Loucy (cell line): ENCODE results near the gene VWA7.

Experiments used
- H2AFZ ChIP-seq: fragments of 200-600 bp; sonication (generic); 2 replicates; pipeline ENCODE4 v1.6.0; 2016; ENCODE audit warnings: antibody characterized with exemption, mild to moderate bottlenecking, low read length, moderate library complexity
- H3F3A ChIP-seq: fragments of 200-600 bp; 2 replicates; pipeline ENCODE4 v1.6.0; 2016; ENCODE audit warnings: antibody characterized with exemption, low read depth, mild to moderate bottlenecking
- H3K27me3 ChIP-seq: fragments of 200-600 bp; sonication (generic); 2 replicates; pipeline ENCODE4 v1.6.1; 2014; ENCODE audit warnings: low read length, mild to moderate bottlenecking; ENCODE audit not compliant: insufficient read depth, poor library complexity, severe bottlenecking
- H3K36me3 ChIP-seq: fragments of 200-600 bp; sonication (generic); 2 replicates; pipeline ENCODE4 v1.6.1; 2016; ENCODE audit warnings: low read length; ENCODE audit not compliant: insufficient read depth
- H3K4me1 ChIP-seq: fragments of 200-600 bp; sonication (generic); 2 replicates; pipeline ENCODE4 v1.5.1; 2014; ENCODE audit warnings: low read length, mild to moderate bottlenecking; ENCODE audit not compliant: insufficient read depth, poor library complexity, severe bottlenecking
- H3K4me2 ChIP-seq: fragments of 200-600 bp; sonication (generic); 2 replicates; pipeline ENCODE4 v1.6.0; 2014; ENCODE audit warnings: antibody characterized with exemption, low read length, low read depth, mild to moderate bottlenecking; ENCODE audit not compliant: poor library complexity, severe bottlenecking
- H3K4me3 ChIP-seq: fragments of 200-600 bp; sonication (generic); 2 replicates; pipeline ENCODE4 v1.5.1; 2014; ENCODE audit warnings: low read length, mild to moderate bottlenecking, mixed read lengths; ENCODE audit not compliant: poor library complexity, severe bottlenecking
- H3K79me2 ChIP-seq: fragments of 200-600 bp; sonication (generic); 2 replicates; pipeline ENCODE4 v1.6.1; 2014; ENCODE audit warnings: low read length; ENCODE audit not compliant: insufficient read depth
- H3K9ac ChIP-seq: fragments of 200-600 bp; sonication (generic); 2 replicates; pipeline ENCODE4 v1.6.0; 2014; ENCODE audit warnings: mild to moderate bottlenecking, low read depth, low read length, moderate library complexity; ENCODE audit not compliant: poor library complexity, severe bottlenecking
- H3K9me2 ChIP-seq: fragments of 200-600 bp; sonication (generic); replicated peaks from 2 replicates; pipeline ENCODE4 v1.6.1; 2016; ENCODE audit warnings: low read depth, low read length, mixed read lengths
- H3K9me3 ChIP-seq: fragments of 200-600 bp; sonication (generic); 2 replicates; pipeline ENCODE4 v1.6.1; 2014; ENCODE audit warnings: mild to moderate bottlenecking, antibody characterized with exemption, low read length, low read depth; ENCODE audit not compliant: insufficient read depth
- H4K20me1 ChIP-seq: fragments of 200-600 bp; sonication (generic); 2 replicates; pipeline ENCODE4 v1.6.0; 2014; ENCODE audit warnings: antibody characterized with exemption, low read length, mild to moderate bottlenecking; ENCODE audit not compliant: insufficient read depth, poor library complexity, severe bottlenecking
- CTCF ChIP-seq: fragments of 200-600 bp; sonication (generic); conservative IDR thresholded peaks from 2 replicates; pipeline ENCODE4 v1.5.1; 2014; ENCODE audit warnings: mild to moderate bottlenecking, antibody characterized with exemption, low read length
- EZH2phosphoT487 ChIP-seq: fragments of 200-600 bp; IDR thresholded peaks from 2 replicates; pipeline ENCODE4 v1.6.1; 2018; ENCODE audit warnings: antibody characterized with exemption, mild to moderate bottlenecking, moderate library complexity, borderline replicate concordance

VWA7 gene

GRCh38 chr6:31739639-31740396 is 37.3 kb downstream of the VWA7 start, which contains the start of gene MSH5:
MSH5 (plus strand) TSS chr6:31740005; CDS start chr6:31740467, 462 bp downstream.
- Histone ChIP-seq H3K9ac (peak within 1 kb of the TSS; percentile 100), H3K36me3 (no peaks in the 10 kb centered on the region), H3K9me2 (no peaks in the 10 kb centered on the region), H3F3A (peaks cover 10% of the 10 kb centered on the region), H3K4me2 (peak within 1 kb of the TSS; percentile 99), H3K9me3 (no peaks in the 10 kb centered on the region), H4K20me1 (peaks cover 6% of the 10 kb centered on the region), H2AFZ (no peak within 1 kb of the TSS), H3K4me1 (peaks cover 48% of the 10 kb centered on the region), H3K4me3 (peak within 1 kb of the TSS; percentile 100), H3K79me2 (peaks cover 50% of the 10 kb centered on the region), H3K27me3 (peaks cover 9% of the 10 kb centered on the region)
- TF ChIP-seq EZH2phosphoT487 (no peak), CTCF (no peak)

DNA sequence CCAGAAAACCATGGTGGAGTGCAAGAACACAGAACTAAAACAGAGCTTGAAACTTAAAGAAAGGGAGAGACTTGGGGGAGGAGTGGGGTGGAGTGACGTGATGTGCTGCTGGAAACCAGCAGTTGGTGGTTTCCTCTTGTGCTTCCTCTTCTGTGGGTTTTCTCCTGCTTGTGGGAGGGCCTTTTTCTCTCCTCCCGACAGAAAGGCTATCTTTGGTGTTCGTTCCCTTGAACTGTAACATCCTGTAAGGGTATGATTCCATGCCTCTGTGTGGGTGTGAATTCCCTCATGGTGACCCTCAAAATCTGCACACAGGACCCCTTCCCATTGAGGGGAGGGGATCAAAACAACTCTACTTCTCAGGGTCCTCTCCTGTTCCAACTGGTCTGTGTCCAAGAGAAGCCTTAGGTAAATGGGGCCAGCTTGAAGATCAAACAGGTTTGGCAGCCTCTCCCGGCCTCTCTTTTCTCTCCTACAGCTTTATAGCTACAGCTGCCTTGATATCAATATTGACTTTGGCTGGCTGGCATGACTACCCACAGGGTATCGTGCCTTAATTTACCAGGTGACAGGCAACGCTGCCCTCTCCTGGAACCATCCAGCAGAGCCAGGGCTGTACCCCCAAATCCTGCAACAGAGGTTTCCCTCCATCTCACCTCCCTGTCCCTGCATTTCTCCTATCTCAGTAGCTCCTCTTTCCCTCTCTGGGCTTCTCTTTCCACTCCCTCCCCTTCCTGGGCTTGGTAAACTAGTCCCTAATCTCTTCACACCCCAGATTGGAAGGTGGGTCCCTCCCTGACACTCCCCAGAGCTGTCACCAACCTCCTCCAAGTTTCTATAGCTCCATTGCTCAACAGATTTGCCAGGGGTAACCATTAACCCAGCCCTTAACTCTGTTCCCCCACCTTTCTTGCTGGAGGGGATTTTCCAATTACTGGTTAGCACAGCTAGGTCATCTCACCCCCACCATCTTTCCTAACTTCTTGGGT is 38.8 kb downstream of the VWA7 start:
- peaks cover 65% of the 10 kb centered on the region for H3K79me2 ChIP-seq
- H3K9ac ChIP-seq, result peak overlapping the region; percentile 100
- H3K27me3 ChIP-seq, result peaks cover 9% of the 10 kb centered on the region
- H3F3A ChIP-seq, result peaks cover 10% of the 10 kb centered on the region
- H3K36me3 ChIP-seq, result peaks cover 10% of the 10 kb centered on the region
- peak overlapping the region; percentile 99 for H3K4me2 ChIP-seq
- no peaks in the 10 kb centered on the region for H3K9me3 ChIP-seq
- peaks cover 54% of the 10 kb centered on the region for H3K4me1 ChIP-seq
- H3K4me3 ChIP-seq, result peak overlapping the region; percentile 100
- H4K20me1 ChIP-seq, result peaks cover 19% of the 10 kb centered on the region
- no peak overlapping the region for H2AFZ ChIP-seq
- peak; percentile 52 for TF ChIP-seq CTCF
- no peak for TF ChIP-seq EZH2phosphoT487
- no peaks in the 10 kb centered on the region for H3K9me2 ChIP-seq

DNA sequence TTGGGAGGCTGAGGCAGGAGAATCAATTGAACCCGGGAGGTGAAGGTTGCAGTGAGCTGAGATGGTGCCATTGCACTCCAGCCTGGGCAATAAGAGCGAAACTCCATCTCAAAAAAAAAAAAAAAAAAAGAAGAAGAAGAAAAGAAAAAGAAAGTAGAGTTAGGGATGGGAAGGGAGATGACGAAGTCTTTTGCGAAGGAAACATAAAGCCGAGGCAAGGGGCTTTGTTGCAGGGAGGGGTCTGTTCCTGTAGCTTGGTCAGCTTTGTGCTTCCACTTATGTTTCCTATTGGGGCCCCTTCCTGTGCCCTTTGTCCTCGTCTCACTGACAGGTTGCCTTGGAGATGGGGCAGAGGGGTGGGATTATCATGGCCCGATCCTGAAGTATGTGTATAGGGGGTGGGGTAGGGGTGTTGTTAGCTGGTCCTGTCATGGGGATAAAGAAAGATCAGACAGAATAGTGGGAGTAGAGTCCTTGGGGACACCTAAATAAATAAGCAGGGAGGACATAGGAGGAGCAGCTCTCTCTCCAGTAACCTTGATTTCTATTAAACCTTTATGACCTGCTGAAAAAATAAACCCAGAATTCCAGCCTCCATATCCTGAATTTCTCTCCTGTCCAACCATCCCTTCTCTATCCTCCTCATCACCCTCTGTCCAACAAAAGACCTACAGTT is 39.7 kb downstream of the VWA7 start:
- Histone ChIP-seq H3K4me2 (peak overlapping the region; percentile 99), H3K9me3 (no peaks in the 10 kb centered on the region), H3K4me3 (peak overlapping the region; percentile 100), H4K20me1 (peaks cover 23% of the 10 kb centered on the region), H3K36me3 (peaks cover 16% of the 10 kb centered on the region), H3K4me1 (peaks cover 57% of the 10 kb centered on the region), H3K9ac (peak overlapping the region; percentile 100), H3F3A (peaks cover 12% of the 10 kb centered on the region), H3K79me2 (peaks cover 73% of the 10 kb centered on the region), H2AFZ (no peak overlapping the region), H3K9me2 (no peaks in the 10 kb centered on the region), H3K27me3 (peaks cover 9% of the 10 kb centered on the region)
- no peak for TF ChIP-seq CTCF
- no peak for TF ChIP-seq EZH2phosphoT487
